DMS 273 (cell line): Measurements from ENCODE around the gene KANK3.

Source experiments
- DNase-seq: peaks from one replicate; lab custom pipeline; 2025; ENCODE audit not compliant: unreplicated experiment; lab: John Stamatoyannopoulos, UW

Gene KANK3

DNA sequence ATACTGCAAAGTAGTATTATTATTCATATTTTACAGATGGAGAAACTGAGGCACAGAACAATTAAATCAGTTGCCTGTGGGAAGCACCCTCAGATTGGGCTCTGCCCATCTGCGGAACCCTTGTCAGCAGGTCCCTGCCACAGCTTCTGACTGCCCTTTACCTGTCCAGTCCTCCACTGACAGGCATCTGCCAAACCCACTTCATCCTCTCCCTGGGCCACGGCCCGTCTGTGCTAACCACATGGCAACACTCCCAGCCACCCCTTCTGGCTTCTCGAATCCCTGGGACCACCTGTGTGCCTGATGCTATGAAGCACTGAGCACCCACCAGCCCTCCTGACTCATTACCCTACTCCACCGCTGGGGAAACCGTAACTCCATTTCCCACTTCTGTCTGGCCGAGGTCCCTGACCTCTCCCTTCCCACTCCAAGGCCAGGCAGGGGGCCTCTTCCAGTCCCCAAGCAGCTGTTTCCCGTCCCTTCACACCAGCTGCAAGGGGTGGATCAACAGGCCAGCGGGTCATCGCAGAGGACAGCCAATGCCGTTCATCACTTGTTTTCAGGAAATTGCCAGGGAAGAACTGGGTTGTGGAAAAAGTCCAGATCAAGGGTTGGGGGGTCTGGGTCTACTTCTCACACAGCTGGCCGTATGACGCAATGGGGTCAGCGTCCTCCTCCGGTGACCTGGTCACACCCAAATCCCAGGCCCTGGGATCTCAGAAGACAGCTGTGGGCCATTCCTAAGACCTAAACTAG, 2.5 kb downstream of the KANK3 start:
- peak; percentile 66 for DNase-seq

DNA sequence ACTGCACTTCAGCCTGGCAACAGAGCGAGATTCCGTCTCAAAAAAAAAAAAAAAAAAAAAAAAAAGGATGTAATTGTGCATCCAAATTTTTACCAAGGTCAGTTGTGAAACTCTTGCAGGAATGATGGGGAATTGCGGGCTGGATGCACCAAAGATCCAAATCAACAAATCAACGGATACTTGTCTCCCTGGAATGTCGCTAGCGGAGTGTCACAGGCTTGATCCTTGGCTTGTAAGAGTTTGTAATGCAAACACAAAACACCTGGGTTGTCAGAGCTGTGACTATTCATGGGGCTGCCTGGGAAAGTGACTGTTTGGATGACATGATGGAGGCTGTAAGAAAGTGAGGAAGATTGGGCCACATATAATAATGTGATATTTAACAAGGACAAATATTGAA, 4.2 kb downstream of the KANK3 start:
- no peak for DNase-seq

GRCh38 chr19:8337728-8338127, 5.3 kb downstream of the KANK3 start:
- no peak for DNase-seq

GRCh38 chr19:8336660-8337059, 6.4 kb downstream of the KANK3 start:
- no peak for DNase-seq

GRCh38 chr19:8336072-8336569, 6.9 kb downstream of the KANK3 start:
- no peak for DNase-seq

DNA sequence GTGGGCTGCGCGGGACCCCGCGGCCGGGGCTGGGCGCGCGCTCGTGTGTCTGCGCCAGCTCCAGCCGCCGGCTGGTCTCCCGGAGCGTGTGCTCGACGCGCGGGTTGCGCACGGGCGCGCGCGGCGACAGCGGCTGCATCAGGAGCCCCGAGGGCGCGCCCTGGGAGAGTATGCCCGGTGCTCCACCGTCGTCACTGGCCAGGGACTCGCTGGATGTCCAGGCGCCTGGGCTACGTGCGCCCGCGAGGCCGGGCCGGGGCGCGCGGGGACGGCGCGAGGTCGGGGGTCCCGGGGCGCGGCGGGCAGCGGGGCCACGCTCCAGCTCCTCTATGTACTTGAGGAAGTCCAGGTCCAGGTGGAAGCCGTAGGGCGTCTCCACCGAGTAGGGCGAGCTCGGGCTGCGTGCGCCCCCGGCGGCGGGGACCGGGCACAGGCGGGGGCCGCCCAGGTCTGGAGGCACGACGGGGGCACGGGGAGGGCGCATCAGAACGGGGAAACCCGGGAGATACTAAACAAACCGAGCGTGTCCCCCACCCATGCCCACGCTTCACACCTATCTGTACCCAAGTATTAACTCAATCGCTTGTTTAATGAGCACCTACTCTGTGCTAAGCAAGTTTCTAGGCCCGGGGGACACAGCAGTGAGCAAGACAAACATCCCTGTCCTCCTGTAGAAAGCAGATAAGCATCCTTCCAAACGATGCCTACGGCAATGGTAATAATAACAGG, 7.6 kb downstream of the KANK3 start:
- DNase-seq, result peak; percentile 73

- peak; percentile 96 for DNase-seq
Measured at GRCh38 chr19:8334458-8335342, 8.4 kb downstream of the KANK3 start.

- peak; percentile 45 for DNase-seq
Measured at GRCh38 chr19:8333767-8334457, 9.2 kb downstream of the KANK3 start.

DNA sequence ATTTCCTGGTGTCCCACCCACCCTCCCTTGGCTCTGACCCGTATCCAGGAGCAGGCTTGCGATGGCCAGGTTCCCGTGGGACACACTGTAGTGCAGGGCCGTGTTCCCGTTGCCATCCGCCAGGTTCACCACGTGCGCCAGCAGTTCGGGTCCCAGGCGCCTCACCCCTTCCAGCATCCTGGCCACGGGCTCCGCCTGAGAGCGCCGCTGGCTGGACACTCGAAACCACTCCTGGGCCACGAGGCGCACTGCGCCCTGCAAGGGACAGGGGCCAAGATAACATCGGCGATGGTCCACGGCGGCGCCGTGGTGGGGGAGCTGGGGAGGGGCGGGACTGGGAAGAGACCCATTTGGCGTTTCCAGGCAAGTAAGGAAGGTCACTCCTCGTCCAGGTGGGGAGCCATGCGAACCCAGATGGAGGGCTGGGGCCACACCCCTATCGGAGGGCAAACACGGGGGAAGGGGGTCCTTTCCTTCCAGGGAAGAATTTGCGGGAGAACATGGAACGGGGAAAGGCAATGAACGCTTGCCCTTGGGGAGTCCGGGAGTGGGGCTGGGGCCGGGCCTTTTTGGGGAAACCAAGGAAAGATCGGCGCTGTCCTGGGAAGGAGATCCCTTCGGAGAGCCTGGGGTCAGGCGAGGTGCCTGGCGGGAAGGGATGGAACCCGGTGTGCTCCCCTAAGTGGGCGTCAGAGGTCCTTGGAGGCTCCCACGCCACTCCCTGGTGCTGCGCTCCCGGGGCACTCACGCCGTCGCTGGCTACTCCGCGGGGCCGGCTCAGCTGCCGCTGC, 9.9 kb downstream of the KANK3 start:
- no peak for DNase-seq

GRCh38 chr19:8331263-8331845, 11.7 kb downstream of the KANK3 start:
- DNase-seq, result no peak

GRCh38 chr19:8329996-8330395, 13.1 kb downstream of the KANK3 start:
- no peak for DNase-seq

GRCh38 chr19:8325454-8325853, 17.6 kb downstream of the KANK3 start:
- no peak for DNase-seq

DNA sequence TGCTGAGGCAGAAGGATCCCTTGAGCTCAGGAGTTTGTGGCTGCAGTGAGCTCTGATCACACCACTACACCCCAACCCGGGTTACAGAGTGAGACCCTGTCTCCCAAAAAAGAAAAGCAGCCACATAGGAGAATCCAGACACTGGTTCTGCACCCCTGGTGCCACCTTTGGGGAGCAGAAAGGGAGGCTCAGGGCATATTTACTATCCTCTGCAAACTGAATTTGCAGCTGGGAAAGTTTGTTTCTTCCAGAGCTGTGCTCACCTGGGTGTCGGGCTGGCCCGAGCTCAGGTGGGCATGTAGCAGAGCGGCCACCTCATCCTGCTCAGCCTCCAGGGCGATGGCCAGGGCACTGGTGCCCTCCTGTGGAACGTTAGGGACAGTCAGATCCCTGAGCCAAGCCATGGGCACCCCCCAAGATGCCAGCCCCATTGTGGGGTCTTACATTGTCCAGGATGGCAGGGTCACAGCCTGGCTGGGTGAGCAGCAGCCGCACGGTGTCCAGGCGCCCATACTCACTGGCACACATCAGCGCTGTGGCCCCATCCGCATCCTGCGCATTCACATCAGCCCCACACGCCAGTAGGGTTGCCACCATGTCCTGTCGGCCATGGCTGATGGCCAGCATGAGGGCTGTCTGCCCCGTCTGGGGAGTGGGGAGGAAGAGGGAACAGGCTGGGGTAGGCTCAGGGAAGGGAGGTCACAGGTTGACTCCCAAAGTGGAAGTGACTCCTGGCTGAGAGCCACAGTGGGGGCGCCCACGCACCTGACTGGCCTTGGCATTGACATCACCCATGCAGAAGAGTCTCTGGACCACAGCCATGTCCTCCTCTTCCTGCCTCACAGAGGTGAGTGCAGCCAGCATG, 18.6 kb downstream of the KANK3 start:
- DNase-seq, result peak; percentile 70

- DNase-seq, result peak; percentile 70
Measured at GRCh38 chr19:8323781-8324185, 19.3 kb downstream of the KANK3 start.

GRCh38 chr19:8322638-8322997, 20.4 kb downstream of the KANK3 start:
- DNase-seq, result no peak

DNA sequence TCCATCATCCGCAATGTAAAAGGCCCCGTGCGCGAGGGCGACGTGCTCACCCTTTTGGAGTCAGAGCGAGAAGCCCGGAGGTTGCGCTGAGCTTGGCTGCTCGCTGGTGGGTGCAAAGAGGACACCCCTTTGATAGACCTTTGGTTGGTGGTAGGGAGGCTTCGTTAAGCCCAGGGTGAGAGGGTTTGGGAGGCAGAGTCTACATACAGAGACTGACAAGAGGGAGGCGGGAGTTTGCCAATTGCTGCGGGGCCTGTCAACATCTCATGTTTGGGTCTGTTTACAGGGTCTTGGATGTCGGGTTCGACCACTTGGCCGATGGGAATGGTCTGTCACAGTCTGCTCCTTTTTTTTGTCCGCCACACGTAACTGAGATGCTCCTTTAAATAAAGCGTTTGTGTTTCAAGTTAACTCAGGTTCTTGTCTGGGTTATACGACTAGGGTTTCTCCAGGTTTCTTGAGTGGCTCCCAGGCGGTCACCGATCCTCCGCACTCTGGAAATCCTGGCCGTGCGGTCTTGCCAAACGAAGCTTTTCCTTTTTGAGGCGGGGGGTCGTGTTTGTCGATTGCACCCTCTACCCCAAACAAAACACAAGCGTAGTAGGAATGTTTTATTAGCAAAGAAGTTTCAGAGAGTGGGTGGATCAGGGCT, 20.9 kb downstream of the KANK3 start:
- DNase-seq, result no peak

- peak; percentile 98 for DNase-seq
Measured at GRCh38 chr19:8321067-8321985, 21.7 kb downstream of the KANK3 start, which contains the start of the genes NDUFA7 and RPS28. NDUFA7 (minus strand) TSS chr19:8321375; CDS start chr19:8321358, 17 bp downstream. RPS28 (plus strand) TSS chr19:8321496; CDS start chr19:8321531, 35 bp downstream.
